GM21529 (cell line): ENCODE measurements around the gene MIS18BP1.
"Not testable (repeated sequence)": the region's sequence is repeated elsewhere in the genome, so short reads cannot be mapped to it uniquely, and the experiment has no call there.

Source experiments
- ATAC-seq: cut with Tn5 transposase; IDR thresholded peaks from one replicate; pipeline ENCODE4 v1.9.1; 2021; ENCODE audit not compliant: unreplicated experiment

MIS18BP1 gene

GRCh38 chr14:45253070-45253753 lies at the start of gene MIS18BP1:
Gene MIS18BP1, minus strand, starts transcription at chr14:45253202. Its CDS starts 5,916 bp downstream, at chr14:45247286.
- ATAC-seq: peak; percentile 80

- ATAC-seq: no peak
These were observed 45.6 kb upstream of the MIS18BP1 start for GRCh38 chr14:45298423-45299117.

GRCh38 chr14:45294796-45295195 lies 41.8 kb upstream of the MIS18BP1 start:
- not testable (repeated sequence) for ATAC-seq

- no peak for ATAC-seq
These were observed 37.5 kb upstream of the MIS18BP1 start for GRCh38 chr14:45290547-45290946.

GRCh38 chr14:45287610-45288009 lies 34.6 kb upstream of the MIS18BP1 start:
- ATAC-seq: no peak

- no peak for ATAC-seq
These were observed 31.8 kb upstream of the MIS18BP1 start for GRCh38 chr14:45284802-45285201.

- ATAC-seq: not testable (repeated sequence)
These were observed 28.9 kb upstream of the MIS18BP1 start for GRCh38 chr14:45281731-45282400.

- ATAC-seq: no peak
These were observed 19.0 kb upstream of the MIS18BP1 start for GRCh38 chr14:45271858-45272537.

- no peak for ATAC-seq
These were observed 17.0 kb upstream of the MIS18BP1 start for GRCh38 chr14:45270031-45270430.

- no peak for ATAC-seq
These were observed 14.1 kb upstream of the MIS18BP1 start for GRCh38 chr14:45267071-45267470.

GRCh38 chr14:45262637-45263036 lies 9.6 kb upstream of the MIS18BP1 start:
- ATAC-seq: no peak

GRCh38 chr14:45261209-45261608 lies 8.2 kb upstream of the MIS18BP1 start:
- no peak for ATAC-seq

- no peak for ATAC-seq
These were observed 5.8 kb upstream of the MIS18BP1 start for GRCh38 chr14:45258805-45259204.

GRCh38 chr14:45258073-45258472 lies 5.1 kb upstream of the MIS18BP1 start:
- no peak for ATAC-seq

GRCh38 chr14:45254771-45255170 lies 1.8 kb upstream of the MIS18BP1 start:
- no peak for ATAC-seq

GRCh38 chr14:45253754-45254310 lies 830 bp upstream of the MIS18BP1 start:
- no peak for ATAC-seq

GRCh38 chr14:45252366-45253069 lies 484 bp downstream of the MIS18BP1 start:
- no peak for ATAC-seq

- peak; percentile 54 for ATAC-seq
These were observed 1.1 kb downstream of the MIS18BP1 start for GRCh38 chr14:45251912-45252311.

GRCh38 chr14:45249856-45250575 lies 3.0 kb downstream of the MIS18BP1 start:
- ATAC-seq: peak; percentile 30

GRCh38 chr14:45247427-45247826 lies 5.6 kb downstream of the MIS18BP1 start:
- no peak for ATAC-seq
